HepG2 (cell line): ENCODE measurements around the gene NEU4. TPM values are rescaled to one million over a fixed set of nuclear protein-coding genes. Genes with fewer than 3 reads are reported as not detected.

Source experiments
- ATAC-seq: fragments of 200-7000 bp; cut with Tn5 transposase; 3 replicates; pipeline ENCODE4 v1.9.1; 2020; ENCODE audit warnings: mild to moderate bottlenecking, moderate library complexity
- BruUV-seq: library from RNA; stranded (reverse); fragments of 400-500 nt; replicated peaks from 2 replicates; lab custom pipeline; 2021; lab: Mats Ljungman, UMichigan
- CTCF ChIA-PET: fragments of 300-600 bp; formaldehyde crosslinking; extraction: SDS; loops from one replicate; lab custom pipeline; 2021; ENCODE audit warnings: low total read pairs, inconsistent platforms, low intra/inter-chr PET ratio; lab: Yijun Ruan, JAX
- POLR2A ChIA-PET: fragments of 350-600 bp; sonication (Branson Sonifier 250); formaldehyde crosslinking; loops from one replicate; lab custom pipeline; 2020; ENCODE audit warnings: antibody characterized with exemption, inconsistent platforms; lab: Yijun Ruan, JAX
- DNase-seq: peaks from one replicate; pipeline ENCODE4 v3.0.0-alpha.2; 2015; ENCODE audit warnings: low spot score
- FAIRE-seq: peaks from 3 replicates; lab custom pipeline; 2011; peaks lifted over from hg19 to GRCh38; lab: Jason Lieb, UNC
- H2AFZ ChIP-seq: one replicate; pipeline ENCODE4 v1.6.1; 2011; ENCODE audit warnings: low read length, inconsistent platforms
- H3K27ac ChIP-seq: fragments of 300-600 bp; 3 replicates; pipeline ENCODE4 v1.8.0; 2011; ENCODE audit warnings: mixed run types, mild to moderate bottlenecking, mixed read lengths, low read length, inconsistent platforms; ENCODE audit not compliant: insufficient read depth; ENCODE audit errors: extremely low read length
- H3K27me3 ChIP-seq, 2 experiments: fragments of 200-600 bp in 1 of 2; 2 replicates in 1 of 2; 3 replicates in 1 of 2; pipeline versions ENCODE4 v1.6.0 to v1.8.0; 2011; ENCODE audit warnings: low read length in 2 of 2, mild to moderate bottlenecking in 2 of 2, moderate library complexity in 2 of 2, inconsistent platforms in 1 of 2; ENCODE audit not compliant: insufficient read depth in 2 of 2, control insufficient read depth in 1 of 2
- H3K36me3 ChIP-seq, 2 experiments: fragments of 200-600 bp in 1 of 2; replicated peaks in 1 of 2; 2 replicates in 1 of 2; 3 replicates in 1 of 2; pipeline versions ENCODE4 v1.5.1 to v1.8.0; 2011; ENCODE audit warnings: low read length in 2 of 2, inconsistent platforms in 1 of 2; ENCODE audit not compliant: insufficient read depth in 2 of 2, control insufficient read depth in 1 of 2
- H3K4me1 ChIP-seq: 2 replicates; pipeline ENCODE4 v1.5.1; 2012; ENCODE audit warnings: low read length, inconsistent platforms; ENCODE audit not compliant: insufficient read depth
- H3K4me2 ChIP-seq: 2 replicates; pipeline ENCODE4 v1.6.0; 2011; ENCODE audit warnings: low read depth, low read length, inconsistent platforms
- H3K4me3 ChIP-seq, 3 experiments: fragments of 200-600 bp in 1 of 3; sonication (generic), shearing (Covaris generic) in 1 of 3; replicated peaks in 1 of 3; 2 replicates each; pipeline ENCODE4 v1.5.1; 2011 to 2016; ENCODE audit warnings: low read length in 3 of 3, inconsistent platforms in 2 of 3, low read depth in 2 of 3, mild to moderate bottlenecking in 2 of 3, control low read depth in 1 of 3, mixed read lengths in 1 of 3; ENCODE audit not compliant: insufficient read depth in 1 of 3
- H3K79me2 ChIP-seq: one replicate; pipeline ENCODE4 v1.6.1; 2011; ENCODE audit warnings: low read length, inconsistent platforms; ENCODE audit not compliant: insufficient read depth
- H3K9ac ChIP-seq: 2 replicates; pipeline ENCODE4 v1.6.0; 2011; ENCODE audit warnings: mild to moderate bottlenecking, low read depth, low read length, inconsistent platforms; ENCODE audit not compliant: insufficient read depth
- H3K9me3 ChIP-seq: 2 replicates; pipeline ENCODE4 v1.5.1; 2012; ENCODE audit warnings: mild to moderate bottlenecking, low read length
- H4K20me1 ChIP-seq: 2 replicates; pipeline ENCODE4 v1.6.0; 2011; ENCODE audit warnings: inconsistent platforms, mild to moderate bottlenecking, low read length, moderate library complexity; ENCODE audit not compliant: insufficient read depth
- AGO1 ChIP-seq: fragments of 200-400 bp; formaldehyde crosslinking; IDR thresholded peaks from 2 replicates; pipeline ENCODE4 v1.6.1; 2017; ENCODE audit warnings: mild to moderate bottlenecking, low read depth, low read length, moderate library complexity; ENCODE audit not compliant: poor library complexity, severe bottlenecking
- AKAP8 ChIP-seq: sonication (generic); formaldehyde crosslinking; IDR thresholded peaks from 2 replicates; pipeline ENCODE4 v1.5.1; 2020; ENCODE audit warnings: mild to moderate bottlenecking, missing genetic modification reagents
- GABPB1 ChIP-seq: IDR thresholded peaks from 2 replicates; pipeline ENCODE4 v1.6.1; 2016; ENCODE audit warnings: mild to moderate bottlenecking, missing genetic modification reagents, moderate library complexity, missing compliant biosample characterization
- HNF4A ChIP-seq: sonication (generic); formaldehyde crosslinking; IDR thresholded peaks from 2 replicates; pipeline ENCODE4 v1.4.0; 2020; ENCODE audit warnings: missing genetic modification reagents
- JUN ChIP-seq: sonication (generic); formaldehyde crosslinking; IDR thresholded peaks from 2 replicates; pipeline ENCODE4 v1.4.0; 2020; ENCODE audit warnings: mild to moderate bottlenecking, missing genetic modification reagents
- NCOA1 ChIP-seq: sonication (generic); formaldehyde crosslinking; IDR thresholded peaks from 2 replicates; pipeline ENCODE4 v1.9.0; 2021; ENCODE audit warnings: missing genetic modification reagents
- TAF15 ChIP-seq: fragments of 200-400 bp; formaldehyde crosslinking; IDR thresholded peaks from one replicate; pipeline ENCODE4 v1.6.1; 2018; ENCODE audit warnings: mild to moderate bottlenecking, low read depth, low read length; ENCODE audit not compliant: poor library complexity, severe bottlenecking
- ZFY ChIP-seq: sonication (generic); formaldehyde crosslinking; IDR thresholded peaks from 2 replicates; pipeline ENCODE4 v1.4.0; 2020; ENCODE audit warnings: missing genetic modification reagents
- ZNF337 ChIP-seq: sonication (generic); formaldehyde crosslinking; IDR thresholded peaks from 2 replicates; pipeline ENCODE4 v1.5.1; 2020; ENCODE audit warnings: missing genetic modification reagents, low read depth, mild to moderate bottlenecking, borderline replicate concordance
- ZSCAN20 ChIP-seq: sonication (generic); formaldehyde crosslinking; IDR thresholded peaks from 2 replicates; pipeline ENCODE4 v1.4.0; 2020; ENCODE audit warnings: missing genetic modification reagents, mild to moderate bottlenecking, borderline replicate concordance
- WGBS: methylation state at CpG from one replicate; pipeline ENCODE4 v1.1.6; 2017; ENCODE audit warnings: low lambda C conversion rate; 5-methylcytosine and 5-hydroxymethylcytosine counted together
- in situ Hi-C: cut with HindIII; loops from 2 replicates; pipeline ENCODE4 v1.10.0; 2017; ENCODE audit warnings: low pct_unique_long_range_greater_than_20kb; ENCODE audit not compliant: extremely low pct_ligation_motif_present
- intact Hi-C: fragments of 100-400 bp; cut with micrococcal nuclease; formaldehyde crosslinking; loops from one replicate; pipeline ENCODE4 v1.10.0; 2022; ENCODE audit not compliant: unreplicated experiment
- polyA plus RNA-seq, 8 experiments: library from polyadenylated mRNA; depleted of rRNA in 3 of 8; stranded (reverse) in 7 of 8; unstranded in 1 of 8; fragments of >200 nt; fragmentation: Illumina TruSeq in 4 of 8; extraction: Trizol in 4 of 8; gene quantifications; 2 replicates each; pipeline versions ENCODE4 v1.2.1 to v1.2.3, GENCODE V29; 2011 to 2016; ENCODE audit warnings: low read depth in 4 of 8, missing spikeins in 1 of 8, mixed read lengths in 1 of 8; ENCODE audit not compliant: insufficient read depth in 1 of 8
- total RNA-seq, 5 experiments: library from RNA; depleted of rRNA; stranded (reverse); fragments of >200 nt; fragmentation: Illumina TruSeq; extraction: Trizol; gene quantifications; 2 replicates each; pipeline ENCODE4 v1.2.3, GENCODE V29; 2016; ENCODE audit warnings: low read depth in 1 of 5
- TF ChIP-seq, protein P1 (sequence below): sonication (generic); formaldehyde crosslinking; conservative IDR thresholded peaks from 2 replicates; pipeline ENCODE4 v1.8.1; 2023; ENCODE audit warnings: missing genetic modification reagents

Gene NEU4
- total and polyA plus RNA-seq, 2 of the 13 experiments (the other 11 are each of a cell fraction or from before 2014, with no cell fraction given) = 53.5 to 107 TPM

DNA sequence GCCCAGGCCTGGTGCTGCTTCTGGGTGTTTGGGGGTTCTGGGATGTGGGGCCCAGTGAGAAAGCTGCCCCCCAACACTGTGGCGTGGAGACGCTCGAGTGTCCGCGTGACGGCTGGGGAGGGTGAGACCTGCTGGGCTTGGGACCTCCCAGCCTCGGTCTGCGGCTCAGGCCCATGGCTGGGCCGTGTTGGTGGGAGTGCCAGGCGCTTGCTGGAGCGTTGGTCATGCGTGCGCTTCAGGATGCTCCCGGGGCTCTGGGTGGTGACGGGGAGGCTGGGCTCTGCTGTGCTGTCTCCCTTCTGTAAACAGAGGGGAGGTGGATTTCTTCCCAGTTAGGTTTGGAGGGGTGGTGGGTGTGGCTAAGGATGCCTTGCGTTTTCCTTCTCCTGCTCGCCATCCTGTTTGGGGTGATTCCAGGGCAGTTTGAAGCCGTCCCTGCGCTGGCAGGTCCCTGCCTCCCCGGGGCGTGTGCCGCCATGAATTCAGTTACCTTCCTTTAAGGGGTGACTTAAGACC lies 31.8 kb upstream of the NEU4 start:
- Histone ChIP-seq H3K4me1 (peaks cover 62% of the 10 kb centered on the region), H2AFZ (no peak overlapping the region), H3K27me3 (no peaks in the 10 kb centered on the region), H3K9me3 (peaks cover 8% of the 10 kb centered on the region), H3K79me2 (peaks cover 6% of the 10 kb centered on the region), H3K36me3 (no peaks in the 10 kb centered on the region), H3K4me2 (peak overlapping the region; percentile 56; the same call in 1 of the 2 replicates), H3K4me3 (no peak overlapping the region; a peak in 1 of 6 replicates), H4K20me1 (no peaks in the 10 kb centered on the region), H3K27ac (no peak overlapping the region), H3K9ac (no peak overlapping the region)
- intact Hi-C loops (no loop called here), in situ Hi-C loops (no loop called here)
- ChIA-PET POLR2A (interaction anchor here (0.9 to 1.9 kb wide), 4 partner anchors 10 to 91 kb away, joined by 3 to 11 read pairs (median 3); partner anchors contain the start of gene NEU4), CTCF (no interaction called here)
- peak; percentile 10 for TF ChIP-seq AGO1
- TF ChIP-seq ZSCAN20 = no peak
- 0 out of 2 replicates have a peak, but pooled peaks have one; percentile 2 for TF ChIP-seq GABPB1 (CRISPR knock-in tag)
- no TSS peak for BruUV-seq
- FAIRE-seq (no peak), ATAC-seq (no peak), DNase-seq (no peak)
- WGBS = 86% methylated on average over 22 of the region's 22 CpGs

- intact Hi-C loops = no loop called here
- BruUV-seq = no TSS peak
- DNase-seq (no peak), FAIRE-seq (no peak), ATAC-seq (peak; percentile 3)
- in situ Hi-C loops = no loop called here
- Histone ChIP-seq H3K4me2 (peak overlapping the region; percentile 56), H3K79me2 (no peaks in the 10 kb centered on the region), H3K27me3 (no peaks in the 10 kb centered on the region), H4K20me1 (no peaks in the 10 kb centered on the region), H3K9ac (peak overlapping the region; percentile 28), H3K9me3 (peaks cover 14% of the 10 kb centered on the region), H2AFZ (no peak overlapping the region), H3K4me1 (peaks cover 55% of the 10 kb centered on the region), H3K4me3 (peak overlapping the region in 1 of 3 experiments; percentile 51; a peak in 1 of 6 replicates), H3K36me3 (no peaks in the 10 kb centered on the region), H3K27ac (no peak overlapping the region)
- ChIA-PET CTCF (no interaction called here), POLR2A (interaction anchor here (0.5 to 1.9 kb wide), 7 partner anchors 7 to 559 kb away, joined by 3 to 11 read pairs (median 3); partner anchors contain the start of genes ING5 and NEU4)
- 46% methylated on average over 14 of the region's 21 CpGs for WGBS
- TF ChIP-seq ZFY (CRISPR knock-in tag) (peak; percentile 19; the same call in 1 of the 2 replicates), TAF15 (no peak), ZNF337 (CRISPR knock-in tag) (no peak), HNF4A (CRISPR knock-in tag) (peak; percentile 12; the same call in 1 of the 2 replicates), AKAP8 (peak; percentile 16; the same call in 1 of the 2 replicates), NCOA1 (0 out of 2 replicates have a peak, but pooled peaks have one; percentile 48), JUN (CRISPR knock-in tag) (no peak)
- TF ChIP-seq, protein P1, sequence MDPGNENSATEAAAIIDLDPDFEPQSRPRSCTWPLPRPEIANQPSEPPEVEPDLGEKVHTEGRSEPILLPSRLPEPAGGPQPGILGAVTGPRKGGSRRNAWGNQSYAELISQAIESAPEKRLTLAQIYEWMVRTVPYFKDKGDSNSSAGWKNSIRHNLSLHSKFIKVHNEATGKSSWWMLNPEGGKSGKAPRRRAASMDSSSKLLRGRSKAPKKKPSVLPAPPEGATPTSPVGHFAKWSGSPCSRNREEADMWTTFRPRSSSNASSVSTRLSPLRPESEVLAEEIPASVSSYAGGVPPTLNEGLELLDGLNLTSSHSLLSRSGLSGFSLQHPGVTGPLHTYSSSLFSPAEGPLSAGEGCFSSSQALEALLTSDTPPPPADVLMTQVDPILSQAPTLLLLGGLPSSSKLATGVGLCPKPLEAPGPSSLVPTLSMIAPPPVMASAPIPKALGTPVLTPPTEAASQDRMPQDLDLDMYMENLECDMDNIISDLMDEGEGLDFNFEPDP (CRISPR knock-in tag) = 0 out of 2 replicates have a peak, but pooled peaks have one; percentile 39
These were observed 31.0 kb upstream of the NEU4 start for GRCh38 chr2:241777686-241778627.
